ENCODE measurements around the gene TTC39C.
"Not testable (repeated sequence)": the region's sequence is repeated elsewhere in the genome, so short reads cannot be mapped to it uniquely, and the experiment has no call there.

TTC39C gene

GRCh38 chr18:24136967-24137373 lies 122.4 kb downstream of the TTC39C start:
- no peak for DNase-seq (ENCODE audit: low spot score)

- peak; percentile 16 for DNase-seq (ENCODE audit: low spot score)
Observed at GRCh38 chr18:24138409-24138788, 123.8 kb downstream of the TTC39C start.

DNA sequence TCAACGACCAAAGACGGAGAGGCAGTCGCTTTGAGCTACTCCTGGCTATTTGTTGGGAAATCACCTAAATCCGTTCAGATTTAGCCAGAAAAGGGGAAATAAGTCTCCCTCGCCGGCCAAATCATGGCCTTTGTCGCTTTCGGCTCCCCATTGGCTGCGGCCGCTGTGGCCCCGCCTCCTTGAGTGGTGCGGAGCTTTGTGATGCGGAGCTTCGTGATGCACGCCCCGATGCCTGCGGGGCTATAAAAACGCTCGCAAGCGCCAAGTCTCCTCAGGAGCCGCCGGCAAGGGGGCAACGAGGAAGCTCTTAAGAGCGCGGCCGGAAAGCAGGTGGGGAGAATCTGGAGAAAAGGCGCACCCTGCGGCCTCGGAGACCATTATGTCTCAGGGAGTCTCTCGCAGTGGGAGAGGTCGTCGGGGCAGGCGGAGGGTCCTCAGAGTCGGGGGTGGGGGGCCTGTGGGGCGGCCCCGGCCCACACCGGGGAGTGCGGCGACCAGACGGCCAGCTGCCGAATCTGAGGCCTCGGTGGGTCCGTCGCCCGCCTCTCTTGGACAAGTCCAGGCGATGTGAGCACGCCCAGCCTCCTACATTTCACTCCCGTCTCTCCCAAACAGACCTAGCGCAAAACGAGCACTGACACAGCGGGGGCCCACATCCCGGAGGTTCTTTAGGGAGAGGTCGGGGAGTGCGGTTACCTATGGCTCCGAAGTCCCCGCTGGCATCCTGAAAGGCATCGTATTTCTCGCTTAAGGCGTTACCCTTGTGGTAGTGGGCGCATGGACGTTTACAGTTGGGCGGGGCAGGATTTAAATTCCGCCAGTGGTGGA lies 124.4 kb downstream of the TTC39C start, which contains the start of gene CABYR:
CABYR (plus strand) TSS at position 274 of the 828 bp plus-strand sequence. CDS start 4,053 bp downstream, outside the sequence.
- peak; percentile 94 for DNase-seq (ENCODE audit: low spot score)

DNA sequence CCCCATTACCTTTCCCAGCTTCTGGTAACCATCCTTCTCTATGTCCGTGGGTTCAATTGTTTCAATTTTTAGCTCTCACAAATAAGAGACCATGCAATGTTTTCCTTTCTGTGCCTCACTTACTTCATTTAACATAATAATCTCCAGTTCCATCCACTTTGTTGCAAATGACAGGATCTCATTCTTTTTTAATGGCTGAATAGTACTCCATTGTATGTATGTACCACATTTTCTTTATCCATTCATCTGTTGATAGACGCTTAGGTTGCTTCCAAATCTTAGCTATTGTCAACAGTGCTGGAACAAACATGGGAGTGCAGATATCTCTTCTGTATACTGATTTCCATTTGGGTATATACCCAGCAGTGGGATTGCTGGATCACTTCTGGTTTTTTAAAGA lies 126.1 kb downstream of the TTC39C start:
- no peak for DNase-seq (ENCODE audit: low spot score)

- no peak for DNase-seq (ENCODE audit: low spot score)
Observed at GRCh38 chr18:24142376-24142775, 127.8 kb downstream of the TTC39C start.

GRCh38 chr18:24149591-24149990 lies 135.0 kb downstream of the TTC39C start:
- DNase-seq (ENCODE audit: low spot score): not testable (repeated sequence)

- no peak for DNase-seq (ENCODE audit: low spot score)
Observed at GRCh38 chr18:24153397-24153796, 138.8 kb downstream of the TTC39C start.

- DNase-seq (ENCODE audit: low spot score): no peak
Observed at GRCh38 chr18:24157855-24158254, 143.3 kb downstream of the TTC39C start.

GRCh38 chr18:24160086-24160485 lies 145.5 kb downstream of the TTC39C start:
- no peak for DNase-seq (ENCODE audit: low spot score)

- no peak for DNase-seq (ENCODE audit: low spot score)
Observed at GRCh38 chr18:24161304-24161703, 146.8 kb downstream of the TTC39C start.

- no peak for DNase-seq (ENCODE audit: low spot score)
Observed at GRCh38 chr18:24168496-24168895, 153.9 kb downstream of the TTC39C start.

DNA sequence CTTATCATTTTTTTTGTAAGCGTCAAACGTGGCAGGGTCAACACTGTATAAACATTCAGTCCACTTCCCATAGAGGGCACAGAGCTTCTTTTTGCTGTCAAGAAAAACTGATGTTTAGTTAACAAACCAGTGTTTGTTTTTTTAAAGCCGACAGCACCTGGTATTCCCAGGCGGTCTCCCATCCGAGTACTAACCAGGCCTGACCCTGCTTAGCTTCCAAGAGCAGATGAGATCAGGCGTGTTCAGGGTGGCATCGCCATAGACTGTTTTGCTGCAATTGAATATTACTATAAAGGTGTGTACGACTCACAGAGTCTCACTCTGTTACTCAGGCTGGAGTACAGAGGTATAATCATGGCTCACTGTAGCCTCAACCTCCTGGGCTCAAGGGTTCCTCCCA lies 155.8 kb downstream of the TTC39C start:
- no peak for DNase-seq (ENCODE audit: low spot score)

DNA sequence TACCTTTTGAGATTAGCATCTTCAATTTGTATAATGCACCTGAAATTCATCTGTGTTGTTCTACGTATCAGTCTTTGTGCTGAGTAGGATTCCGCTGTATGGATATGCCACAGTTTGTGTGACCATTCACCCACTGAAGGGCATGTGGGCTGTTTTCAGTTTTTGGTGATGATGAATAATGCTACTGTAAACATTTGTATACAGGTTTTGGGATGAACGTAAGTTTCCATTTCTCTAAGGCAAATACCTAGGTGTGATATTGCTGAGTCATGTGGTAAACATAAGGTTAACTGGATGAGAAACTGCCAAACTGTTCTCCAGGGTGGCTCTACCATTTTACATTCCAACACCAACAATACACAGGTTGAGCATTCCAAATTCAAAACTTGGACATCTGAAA lies 159.4 kb downstream of the TTC39C start:
- no peak for DNase-seq (ENCODE audit: low spot score)

DNA sequence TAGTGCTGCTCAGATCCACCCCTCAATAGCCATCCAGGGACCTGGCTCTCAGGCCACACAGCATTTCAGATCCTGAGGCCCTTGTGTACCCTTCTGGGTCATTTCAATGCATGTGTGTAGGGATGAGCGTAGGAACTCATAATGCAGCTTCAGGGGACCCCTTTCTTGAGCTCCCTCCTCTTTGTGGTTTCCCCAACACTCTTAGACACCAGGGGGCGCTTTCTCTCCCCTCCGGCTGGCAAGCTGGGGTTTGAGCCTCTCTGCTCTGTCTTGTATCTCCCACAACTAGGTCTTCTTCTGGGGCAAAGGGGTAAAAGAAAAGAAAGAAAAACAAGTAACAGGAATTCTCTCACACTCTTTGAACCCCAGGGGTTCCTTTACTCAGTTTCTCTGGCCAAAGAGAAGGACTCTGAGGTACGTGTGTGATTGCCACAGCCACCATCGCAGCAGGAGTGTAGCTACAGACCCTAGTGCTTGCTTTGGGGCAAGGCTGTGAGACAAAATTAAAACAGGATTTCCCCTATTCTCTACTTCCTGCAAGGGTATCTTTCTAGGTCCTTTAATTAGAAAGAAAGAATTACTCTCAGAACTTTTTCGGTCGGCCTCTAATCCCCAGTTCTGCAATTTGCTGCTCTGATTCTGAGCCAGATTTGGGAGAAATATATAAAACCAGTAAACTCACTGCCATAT lies 162.3 kb downstream of the TTC39C start:
- peak; percentile 77 for DNase-seq (ENCODE audit: low spot score)

GRCh38 chr18:24177499-24178133 lies 163.1 kb downstream of the TTC39C start:
- no peak for DNase-seq (ENCODE audit: low spot score)

GRCh38 chr18:24180048-24180447 lies 165.5 kb downstream of the TTC39C start:
- DNase-seq (ENCODE audit: low spot score): no peak

DNA sequence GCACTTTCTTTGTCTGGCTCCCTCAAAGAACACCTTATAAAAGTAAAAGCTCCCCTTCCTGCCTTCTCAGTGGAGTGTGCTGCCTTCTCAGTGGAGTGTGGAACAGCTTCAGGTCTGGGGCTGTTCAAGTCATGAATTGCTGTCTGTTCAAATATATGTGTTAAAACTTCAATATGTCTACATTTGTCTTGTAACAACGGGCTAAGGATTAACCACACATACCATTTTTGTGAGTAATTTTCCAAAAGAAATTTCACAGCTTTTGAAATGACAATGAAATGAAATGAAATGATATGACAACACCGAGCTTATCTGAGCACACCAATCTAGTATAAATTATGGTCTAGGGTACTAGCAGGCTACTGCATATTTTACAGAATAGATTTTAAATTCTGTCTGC lies 167.3 kb downstream of the TTC39C start:
- peak; percentile 41 for DNase-seq (ENCODE audit: low spot score)
